Activated gamma-delta T cell (primary cell): ENCODE measurements around the gene DHRS2.
"Not testable (repeated sequence)": the region's sequence is repeated elsewhere in the genome, so short reads cannot be mapped to it uniquely, and the experiment has no call there.

Experiments
- DNase-seq: peaks from one replicate; lab custom pipeline; 2025; lab: John Stamatoyannopoulos, UW

The DHRS2 gene

GRCh38 chr14:23648764-23649460, 12.7 kb downstream of the DHRS2 start:
- DNase-seq = no peak

- DNase-seq = no peak
Measured at GRCh38 chr14:23650506-23650905, 14.3 kb downstream of the DHRS2 start.

GRCh38 chr14:23653051-23653450, 16.9 kb downstream of the DHRS2 start:
- no peak for DNase-seq

- DNase-seq = no peak
Measured at GRCh38 chr14:23654231-23654630, 18.1 kb downstream of the DHRS2 start.

GRCh38 chr14:23657959-23658470, 21.9 kb downstream of the DHRS2 start:
- no peak for DNase-seq

- no peak for DNase-seq
Measured at GRCh38 chr14:23660290-23661226, 24.4 kb downstream of the DHRS2 start.

- no peak for DNase-seq
Measured at GRCh38 chr14:23661542-23661941, 25.4 kb downstream of the DHRS2 start.

- DNase-seq = no peak
Measured at GRCh38 chr14:23663127-23663526, 27.0 kb downstream of the DHRS2 start.

GRCh38 chr14:23663711-23664110, 27.5 kb downstream of the DHRS2 start:
- DNase-seq = no peak

GRCh38 chr14:23664207-23664885, 28.2 kb downstream of the DHRS2 start:
- DNase-seq = no peak

GRCh38 chr14:23665302-23666016, 29.3 kb downstream of the DHRS2 start:
- DNase-seq = no peak

- DNase-seq = no peak
Measured at GRCh38 chr14:23667134-23667533, 31.0 kb downstream of the DHRS2 start.

GRCh38 chr14:23669441-23669840, 33.3 kb downstream of the DHRS2 start:
- DNase-seq = no peak

GRCh38 chr14:23670481-23670880, 34.3 kb downstream of the DHRS2 start:
- no peak for DNase-seq

- DNase-seq = no peak
Measured at GRCh38 chr14:23672200-23672599, 36.0 kb downstream of the DHRS2 start.

GRCh38 chr14:23675337-23675736, 39.2 kb downstream of the DHRS2 start:
- no peak for DNase-seq

- no peak for DNase-seq
Measured at GRCh38 chr14:23675906-23676305, 39.7 kb downstream of the DHRS2 start.

GRCh38 chr14:23681337-23681736, 45.2 kb downstream of the DHRS2 start:
- DNase-seq = no peak

GRCh38 chr14:23689709-23690514, 53.7 kb downstream of the DHRS2 start:
- DNase-seq = not testable (repeated sequence)

GRCh38 chr14:23692416-23692815, 56.3 kb downstream of the DHRS2 start:
- DNase-seq = no peak
